Measurements from ENCODE around the gene TENT5A. TPM values are rescaled to one million over a fixed set of nuclear protein-coding genes. Genes with fewer than 3 reads are reported as not detected.
"Not testable (repeated sequence)": the region's sequence is repeated elsewhere in the genome, so short reads cannot be mapped to it uniquely, and the experiment has no call there.

The TENT5A gene
- total RNA-seq, 1 donor from 2014 or later = 2.7 TPM

GRCh38 chr6:81744131-81744530, 8.3 kb downstream of the TENT5A start:
- Mint-ChIP-seq H3K27ac (ENCODE audit: unreplicated experiment) (no peak overlapping the region), H3K4me1 (ENCODE audit: low read depth, unreplicated experiment) (no peaks in the 10 kb centered on the region), H3K36me3 (ENCODE audit: unreplicated experiment) (no peaks in the 10 kb centered on the region), H3K9me3 (ENCODE audit: unreplicated experiment) (no peaks in the 10 kb centered on the region), H3K4me3 (ENCODE audit: unreplicated experiment) (no peak overlapping the region), H3K27me3 (ENCODE audit: unreplicated experiment) (no peaks in the 10 kb centered on the region)
- DNase-seq = no peak
- no peak for TF ChIP-seq CTCF (IDR thresholded peaks at IDR 0.05; ENCODE audit: partially characterized antibody, unreplicated experiment)

GRCh38 chr6:81743649-81744048, 8.8 kb downstream of the TENT5A start:
- H3K27me3 Mint-ChIP-seq (ENCODE audit: unreplicated experiment) = no peaks in the 10 kb centered on the region
- no peak overlapping the region for H3K27ac Mint-ChIP-seq (ENCODE audit: unreplicated experiment)
- H3K36me3 Mint-ChIP-seq (ENCODE audit: unreplicated experiment) = no peaks in the 10 kb centered on the region
- H3K4me1 Mint-ChIP-seq (ENCODE audit: low read depth, unreplicated experiment) = no peaks in the 10 kb centered on the region
- DNase-seq = no peak
- TF ChIP-seq CTCF (IDR thresholded peaks at IDR 0.05; ENCODE audit: partially characterized antibody, unreplicated experiment) = no peak
- H3K4me3 Mint-ChIP-seq (ENCODE audit: unreplicated experiment) = no peak overlapping the region
- H3K9me3 Mint-ChIP-seq (ENCODE audit: unreplicated experiment) = no peaks in the 10 kb centered on the region

GRCh38 chr6:81741689-81742088, 10.8 kb downstream of the TENT5A start:
- Mint-ChIP-seq H3K9me3 (ENCODE audit: unreplicated experiment) (no peaks in the 10 kb centered on the region), H3K36me3 (ENCODE audit: unreplicated experiment) (no peaks in the 10 kb centered on the region), H3K27me3 (ENCODE audit: unreplicated experiment) (no peaks in the 10 kb centered on the region), H3K4me3 (ENCODE audit: unreplicated experiment) (no peak overlapping the region), H3K4me1 (ENCODE audit: low read depth, unreplicated experiment) (no peaks in the 10 kb centered on the region), H3K27ac (ENCODE audit: unreplicated experiment) (no peak overlapping the region)
- no peak for DNase-seq
- no peak for TF ChIP-seq CTCF (IDR thresholded peaks at IDR 0.05; ENCODE audit: partially characterized antibody, unreplicated experiment)

- not testable (repeated sequence) for H3K27me3 Mint-ChIP-seq (ENCODE audit: unreplicated experiment); H3K36me3 Mint-ChIP-seq (ENCODE audit: unreplicated experiment); H3K27ac Mint-ChIP-seq (ENCODE audit: unreplicated experiment); H3K4me3 Mint-ChIP-seq (ENCODE audit: unreplicated experiment); H3K4me1 Mint-ChIP-seq (ENCODE audit: low read depth, unreplicated experiment); H3K9me3 Mint-ChIP-seq (ENCODE audit: unreplicated experiment); DNase-seq
These were observed 11.9 kb downstream of the TENT5A start for GRCh38 chr6:81740591-81740990.

GRCh38 chr6:81739230-81740195, 13.0 kb downstream of the TENT5A start:
- DNase-seq = no peak
- H3K9me3 Mint-ChIP-seq (ENCODE audit: unreplicated experiment) = no peaks in the 10 kb centered on the region
- no peak for TF ChIP-seq CTCF (IDR thresholded peaks at IDR 0.05; ENCODE audit: partially characterized antibody, unreplicated experiment)
- no peak overlapping the region for H3K27ac Mint-ChIP-seq (ENCODE audit: unreplicated experiment)
- no peaks in the 10 kb centered on the region for H3K4me1 Mint-ChIP-seq (ENCODE audit: low read depth, unreplicated experiment)
- no peak overlapping the region for H3K4me3 Mint-ChIP-seq (ENCODE audit: unreplicated experiment)
- H3K36me3 Mint-ChIP-seq (ENCODE audit: unreplicated experiment) = no peaks in the 10 kb centered on the region
- no peaks in the 10 kb centered on the region for H3K27me3 Mint-ChIP-seq (ENCODE audit: unreplicated experiment)
